Measurements from ENCODE around the gene NARS2.
"Not testable (repeated sequence)": the region's sequence is repeated elsewhere in the genome, so short reads cannot be mapped to it uniquely, and the experiment has no call there.

Gene NARS2

GRCh38 chr11:78539506-78539905 is 35.2 kb downstream of the NARS2 start:
- no peak for DNase-seq

DNA sequence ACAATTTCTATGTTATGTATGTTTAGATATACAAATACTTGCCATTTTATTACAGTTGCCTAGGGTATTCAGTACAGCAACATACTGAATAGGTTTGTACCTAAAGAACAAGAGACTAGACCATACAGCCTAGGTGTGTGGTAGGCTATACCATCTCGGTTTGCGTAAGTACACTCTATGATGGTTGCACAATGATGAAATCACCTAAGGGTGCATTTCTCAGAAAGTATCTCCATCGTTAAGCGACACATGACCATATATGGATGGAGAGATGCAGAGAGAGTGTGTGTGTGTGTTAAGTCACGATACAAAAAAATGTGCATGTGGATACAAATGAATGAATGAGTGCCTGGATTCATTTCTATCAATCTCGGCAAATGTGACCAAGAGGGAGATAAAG is 37.7 kb downstream of the NARS2 start:
- no peak for DNase-seq

DNA sequence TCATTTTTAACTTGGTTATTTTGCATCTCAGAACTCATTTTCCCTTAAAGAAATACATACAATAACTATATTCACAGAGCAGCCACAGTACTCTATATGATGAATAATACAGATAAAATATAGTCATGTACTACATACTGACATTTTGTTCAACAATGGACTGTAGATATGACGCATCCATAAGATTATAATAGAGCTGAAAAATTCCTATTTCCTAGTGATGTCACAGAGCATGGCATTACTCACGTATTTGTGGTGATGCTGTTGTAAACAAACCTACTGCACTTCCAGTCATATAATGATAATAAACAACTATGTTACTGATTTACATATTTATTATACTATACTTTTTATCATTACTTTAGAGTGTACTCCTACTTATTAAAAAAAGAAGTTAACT is 38.7 kb downstream of the NARS2 start:
- no peak for DNase-seq

- DNase-seq: no peak
Measured at GRCh38 chr11:78535027-78535426, 39.6 kb downstream of the NARS2 start.

- no peak for DNase-seq
Measured at GRCh38 chr11:78533399-78533798, 41.3 kb downstream of the NARS2 start.

GRCh38 chr11:78532991-78533390 is 41.7 kb downstream of the NARS2 start:
- no peak for DNase-seq

GRCh38 chr11:78526497-78527146 is 48.0 kb downstream of the NARS2 start:
- DNase-seq: no peak

- DNase-seq: no peak
Measured at GRCh38 chr11:78525720-78526119, 48.9 kb downstream of the NARS2 start.

DNA sequence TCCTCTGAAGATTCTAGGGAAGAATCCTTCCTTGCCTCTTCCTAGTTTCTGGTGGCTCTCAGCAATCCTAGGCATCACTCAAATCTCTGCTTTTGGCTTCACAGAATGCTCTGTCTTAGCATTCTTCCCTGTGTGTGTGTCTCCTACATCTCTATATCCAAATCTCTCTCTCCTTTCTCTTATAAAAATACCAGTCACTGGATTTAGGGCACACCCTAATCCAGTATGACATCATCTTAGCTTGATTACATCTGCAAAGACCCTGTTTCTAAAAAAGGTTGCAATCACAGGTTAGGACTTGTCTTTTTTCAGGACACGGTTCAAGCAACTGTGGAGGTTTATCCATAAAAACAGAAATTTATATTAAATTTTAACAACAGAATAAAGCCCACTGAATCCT is 54.4 kb downstream of the NARS2 start:
- DNase-seq: no peak

- no peak for DNase-seq
Measured at GRCh38 chr11:78516281-78516680, 58.4 kb downstream of the NARS2 start.

- no peak for DNase-seq
Measured at GRCh38 chr11:78514922-78515502, 59.7 kb downstream of the NARS2 start.

DNA sequence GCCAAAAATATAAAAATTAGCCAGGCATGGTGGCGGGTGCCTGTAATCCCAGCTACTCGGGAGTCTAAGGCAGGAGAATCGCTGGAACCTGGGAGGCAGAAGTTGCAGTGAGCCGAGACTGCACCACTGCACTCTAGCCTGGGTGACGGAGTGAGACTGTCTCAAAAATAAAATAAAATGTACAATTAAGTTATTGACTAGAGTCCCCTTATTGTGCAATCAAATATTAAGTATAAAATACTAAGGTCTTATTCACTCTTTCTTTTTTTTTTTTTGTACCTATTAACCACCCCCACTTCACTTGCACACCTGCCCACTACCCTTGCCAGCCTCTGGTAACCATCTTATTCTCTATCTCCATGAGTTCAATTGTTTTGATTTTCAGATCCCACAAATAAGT is 61.6 kb downstream of the NARS2 start:
- not testable (repeated sequence) for DNase-seq

DNA sequence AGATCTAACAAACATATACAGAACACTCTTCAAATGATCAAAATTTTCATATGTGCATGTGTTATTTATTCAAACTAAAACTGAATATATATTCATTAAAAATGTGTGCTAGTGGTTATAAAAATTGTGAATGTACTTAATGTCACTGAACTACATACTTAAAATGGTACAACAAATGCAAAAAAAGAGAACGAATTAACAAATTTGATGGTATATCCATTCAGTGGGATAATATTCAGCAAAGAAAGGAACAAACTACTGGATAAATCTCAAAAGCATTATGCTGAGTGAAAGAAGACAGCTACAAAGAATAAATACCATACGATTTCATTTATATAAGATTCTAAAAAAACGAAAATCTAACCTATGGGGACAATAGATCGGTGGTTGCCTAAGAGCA is 64.1 kb downstream of the NARS2 start:
- DNase-seq: no peak

DNA sequence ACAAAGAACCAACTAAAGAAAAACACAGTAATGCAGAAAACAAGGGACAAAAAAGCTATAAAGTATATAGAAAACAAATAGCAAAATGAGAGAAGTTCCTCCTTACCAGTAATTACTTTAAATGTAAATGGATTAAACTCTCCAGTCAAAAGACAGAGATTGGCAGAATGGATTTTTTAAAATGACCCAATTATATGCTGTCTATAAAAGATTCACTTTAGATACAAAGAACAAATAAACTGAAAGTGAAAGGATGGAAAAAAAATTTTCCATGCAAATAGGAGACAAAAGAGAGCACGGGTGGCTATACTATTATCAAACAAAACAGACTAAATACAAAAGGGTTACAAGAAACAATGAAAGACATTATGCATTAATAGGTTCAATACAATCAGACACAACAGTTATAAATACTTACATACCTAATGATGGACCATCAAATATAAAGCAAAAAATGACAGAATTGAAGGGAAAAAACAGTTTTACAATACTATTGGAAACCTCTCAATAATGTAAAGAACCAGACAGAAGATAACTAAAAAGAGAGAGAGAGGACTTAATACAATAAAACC is 64.6 kb downstream of the NARS2 start:
- DNase-seq: no peak

GRCh38 chr11:78504708-78505107 is 70.0 kb downstream of the NARS2 start:
- DNase-seq: no peak

- no peak for DNase-seq
Measured at GRCh38 chr11:78504181-78504580, 70.5 kb downstream of the NARS2 start.

DNA sequence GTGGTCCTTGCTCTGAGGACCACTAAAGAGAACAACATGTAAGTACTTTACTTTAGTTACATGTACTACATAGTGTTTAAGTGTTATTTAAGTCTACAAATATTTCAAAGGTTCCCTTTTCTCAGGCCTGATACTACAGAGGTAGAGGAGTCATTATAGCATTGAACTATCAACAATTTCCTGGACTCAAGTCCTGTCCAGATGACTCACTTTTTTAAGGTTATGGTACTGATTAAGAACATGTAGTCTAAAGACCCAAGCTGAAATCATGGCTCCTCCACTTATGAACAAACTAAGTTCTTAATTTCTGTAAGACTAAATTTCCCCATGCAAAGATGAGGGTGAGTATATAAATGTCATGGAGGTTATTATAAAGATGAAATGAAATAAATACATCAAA is 74.7 kb downstream of the NARS2 start:
- DNase-seq: no peak

GRCh38 chr11:78497293-78497692 is 77.4 kb downstream of the NARS2 start:
- no peak for DNase-seq

DNA sequence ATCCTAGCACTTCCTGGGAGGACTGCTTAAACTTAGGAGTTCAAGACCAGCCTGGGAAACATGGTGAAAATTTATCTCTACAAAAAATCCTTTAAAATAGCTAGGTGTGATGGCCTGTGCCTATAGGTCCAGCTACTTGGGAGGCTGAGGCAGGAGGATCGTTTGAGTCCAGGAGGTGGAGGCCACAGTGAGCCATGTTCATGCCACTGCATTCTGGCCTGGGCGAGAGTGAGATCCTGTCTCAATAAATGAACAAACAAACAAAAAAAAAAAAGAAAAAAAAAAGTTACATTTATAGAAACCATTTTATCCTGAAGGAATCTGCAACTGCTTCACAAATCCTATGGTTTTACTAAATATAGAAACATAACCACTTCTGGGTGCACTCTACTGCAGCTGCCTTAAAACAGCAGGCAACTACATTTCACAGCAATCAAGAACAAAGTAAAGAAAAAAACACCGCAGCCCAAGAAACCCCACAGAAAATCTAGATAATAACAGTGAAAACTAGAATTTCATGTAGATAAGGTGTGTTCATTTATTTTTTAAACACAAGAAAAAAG is 81.2 kb downstream of the NARS2 start:
- no peak for DNase-seq

GRCh38 chr11:78492973-78493372 is 81.7 kb downstream of the NARS2 start:
- DNase-seq: no peak

- DNase-seq: no peak
Measured at GRCh38 chr11:78489184-78489583, 85.5 kb downstream of the NARS2 start.

DNA sequence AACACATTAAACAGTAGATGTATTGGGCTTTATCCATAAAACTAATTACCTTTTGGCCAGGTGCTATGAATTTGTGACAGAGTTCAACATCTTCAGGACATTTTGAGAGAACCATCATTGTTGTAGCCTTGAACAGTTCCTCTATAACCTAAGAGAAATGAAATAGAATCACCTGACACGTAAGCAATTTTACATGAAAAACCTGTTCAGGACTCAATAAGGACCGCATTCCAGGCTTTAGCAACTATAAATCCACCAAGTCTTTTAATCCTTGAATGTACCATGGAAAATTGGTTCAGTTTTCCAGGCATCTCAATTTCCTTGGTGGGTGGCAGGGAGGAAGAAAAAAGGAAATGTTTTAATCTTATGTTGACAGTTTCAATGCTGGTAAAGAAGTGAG is 96.1 kb downstream of the NARS2 start:
- DNase-seq: no peak

- no peak for DNase-seq
Measured at GRCh38 chr11:78476066-78476465, 98.6 kb downstream of the NARS2 start.

DNA sequence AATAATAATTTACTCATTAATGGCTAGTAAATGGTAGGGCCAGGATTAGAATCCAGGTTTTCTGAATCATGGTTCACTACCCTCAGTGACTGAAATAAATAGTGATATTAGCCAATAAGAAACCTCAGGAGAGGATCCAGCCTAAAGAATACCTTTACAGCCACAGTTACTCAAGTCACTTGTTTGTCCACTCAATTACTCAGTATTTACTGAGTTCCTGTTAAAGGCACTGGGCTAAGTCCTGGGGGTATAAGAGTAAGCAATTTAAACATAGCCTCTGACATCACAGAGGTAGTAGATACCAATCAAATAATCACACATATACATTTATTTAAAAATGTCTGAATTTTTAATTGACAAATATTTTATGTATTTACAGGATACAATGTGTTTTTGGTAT is 100.2 kb downstream of the NARS2 start:
- DNase-seq: no peak

DNA sequence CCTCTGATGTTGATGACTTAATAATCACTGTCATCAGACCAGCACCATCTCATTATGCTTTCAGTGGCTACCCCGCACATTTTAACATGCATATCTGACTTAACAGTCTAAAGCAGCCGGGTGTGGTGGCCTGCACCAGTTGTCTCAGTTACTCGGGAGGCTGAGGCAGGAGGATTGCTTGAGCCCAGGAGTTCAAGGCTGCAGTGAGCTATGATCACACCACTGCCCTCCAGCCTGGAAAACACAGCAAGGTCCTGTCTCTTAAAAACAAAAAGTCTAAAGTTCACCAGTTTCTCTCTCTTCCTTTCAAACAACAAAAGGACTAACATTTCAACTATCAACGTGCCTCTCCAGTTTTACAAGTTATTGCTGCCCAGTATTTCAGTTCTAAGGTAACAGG is 101.8 kb downstream of the NARS2 start:
- DNase-seq: no peak
